T47D (cell line): ENCODE data around the gene SLCO3A1.

Experiments
- DNase-seq, 2 experiments: peaks; one replicate each; pipeline versions ENCODE4 v3.0.0 to v3.0.0-alpha.2; 2011 to 2012; ENCODE audit warnings: low read depth in 1 of 2, low spot score in 1 of 2
- JUND ChIP-seq: IDR thresholded peaks from 2 replicates; pipeline ENCODE4 v1.6.1; 2012; ENCODE audit warnings: low read depth
- in situ Hi-C: cut with HindIII; loops from 2 replicates; pipeline ENCODE4 v1.10.0; 2016; ENCODE audit warnings: low sequenced_read_pairs, low pct_unique_long_range_greater_than_20kb

Gene SLCO3A1

GRCh38 chr15:92158426-92158825, 304.9 kb downstream of the SLCO3A1 start:
- in situ Hi-C loops: no loop called here
- no peak for TF ChIP-seq JUND

GRCh38 chr15:92159481-92159880, 306.0 kb downstream of the SLCO3A1 start:
- no peak for TF ChIP-seq JUND

More at GRCh38 chr15:92158426-92158825, 304.9 kb downstream of the SLCO3A1 start:
- peak in 1 of 2 experiments; percentile 27 for DNase-seq

GRCh38 chr15:92159906-92160841, 306.7 kb downstream of the SLCO3A1 start:
- TF ChIP-seq JUND: no peak
- in situ Hi-C loops: no loop called here
- no peak for DNase-seq

More at GRCh38 chr15:92159481-92159880, 306.0 kb downstream of the SLCO3A1 start:
- DNase-seq: no peak
- in situ Hi-C loops: no loop called here

- in situ Hi-C loops: no loop called here
- DNase-seq: no peak
- no peak for TF ChIP-seq JUND
Observed at GRCh38 chr15:92161039-92161670, 307.6 kb downstream of the SLCO3A1 start.

- in situ Hi-C loops: no loop called here
- DNase-seq: no peak
- no peak for TF ChIP-seq JUND
Observed at GRCh38 chr15:92162657-92163056, 309.1 kb downstream of the SLCO3A1 start.

GRCh38 chr15:92163641-92164040, 310.1 kb downstream of the SLCO3A1 start:
- no peak for DNase-seq
- in situ Hi-C loops: no loop called here
- TF ChIP-seq JUND: no peak

GRCh38 chr15:92164327-92165000, 311.0 kb downstream of the SLCO3A1 start:
- in situ Hi-C loops: no loop called here
- TF ChIP-seq JUND: no peak
- no peak for DNase-seq

GRCh38 chr15:92165001-92165346, 311.5 kb downstream of the SLCO3A1 start:
- in situ Hi-C loops: no loop called here
- DNase-seq: no peak
- TF ChIP-seq JUND: no peak

- in situ Hi-C loops: no loop called here
- no peak for TF ChIP-seq JUND
- no peak for DNase-seq
Observed at GRCh38 chr15:92166029-92166428, 312.5 kb downstream of the SLCO3A1 start.

GRCh38 chr15:92166751-92167405, 313.4 kb downstream of the SLCO3A1 start:
- TF ChIP-seq JUND: no peak
- DNase-seq: no peak
- in situ Hi-C loops: no loop called here

GRCh38 chr15:92167451-92167850, 313.9 kb downstream of the SLCO3A1 start:
- in situ Hi-C loops: no loop called here
- no peak for TF ChIP-seq JUND
- DNase-seq: no peak

- DNase-seq: no peak
- in situ Hi-C loops: no loop called here
- no peak for TF ChIP-seq JUND
Observed at GRCh38 chr15:92168066-92168683, 314.7 kb downstream of the SLCO3A1 start.

GRCh38 chr15:92170897-92171296, 317.4 kb downstream of the SLCO3A1 start:
- DNase-seq: no peak
- no peak for TF ChIP-seq JUND
- in situ Hi-C loops: no loop called here
